Liver (tissue), 3 donors: ENCODE data around the gene ZSWIM6.

Experiments
- CTCF ChIP-seq: fragments of 150-350 bp; IDR thresholded peaks from 2 replicates; pipeline ENCODE4 v1.5.1; 2017; ENCODE audit warnings: improper control_type of control experiment, low read depth, low read length; ENCODE audit not compliant: missing input control
- EGR1 ChIP-seq, 2 donors: IDR thresholded peaks; 2 replicates each; pipeline ENCODE4 v1.6.1; 2016 to 2018; ENCODE audit warnings: antibody characterized with exemption in 2 of 2, low read depth in 2 of 2
- MAX ChIP-seq: IDR thresholded peaks from 2 replicates; pipeline ENCODE4 v1.6.1; 2016; ENCODE audit warnings: antibody characterized with exemption
- donor health status: healthy.
- donor health status: healthy.

DNA sequence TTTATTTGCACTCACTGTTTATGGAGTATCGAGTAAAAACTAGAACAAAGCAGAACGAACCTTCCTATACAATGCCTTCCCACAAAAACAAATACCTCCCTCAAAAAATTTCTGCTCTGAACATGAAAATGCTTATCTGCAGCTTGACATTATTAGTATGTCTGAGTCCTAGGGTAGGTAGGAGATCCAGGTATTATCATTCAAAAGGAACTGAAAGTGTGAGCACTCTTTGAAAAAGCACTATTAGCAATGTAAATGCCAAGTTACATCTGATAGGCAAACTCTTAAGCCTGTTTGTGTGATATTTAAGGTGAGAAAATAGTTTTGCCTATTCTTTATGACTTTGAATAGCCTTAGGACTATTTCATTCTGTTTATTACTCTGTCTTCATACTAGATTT, 47.6 kb downstream of the ZSWIM6 start:
- no peak for TF ChIP-seq EGR1 (IDR thresholded peaks at IDR 0.05; ENCODE audit: low read depth in 2 of 2)
- no peak for TF ChIP-seq CTCF
- no peak for TF ChIP-seq MAX
